Measurements from ENCODE around the gene COL4A6.

COL4A6 gene

GRCh38 chrX:108468486-108468885, 30.3 kb upstream of the COL4A6 start:
- TF ChIP-seq YY1 (IDR thresholded peaks at IDR 0.05; ENCODE audit: low read depth) (no peak), MAX (IDR thresholded peaks at IDR 0.05) (no peak), TAF1 (IDR thresholded peaks at IDR 0.05; ENCODE audit: low read depth) (no peak), EGR1 (IDR thresholded peaks at IDR 0.05) (no peak), REST (IDR thresholded peaks at IDR 0.05; ENCODE audit: low read depth) (no peak), EP300 (IDR thresholded peaks at IDR 0.05; ENCODE audit: borderline replicate concordance) (no peak), ZBTB7A (IDR thresholded peaks at IDR 0.05; ENCODE audit: low read depth) (no peak), TEAD4 (IDR thresholded peaks at IDR 0.05) (no peak)

GRCh38 chrX:108464604-108465003, 26.4 kb upstream of the COL4A6 start:
- TF ChIP-seq NFIC (IDR thresholded peaks at IDR 0.05), result no peak
- TF ChIP-seq CEBPB (IDR thresholded peaks at IDR 0.05), result no peak
- TF ChIP-seq EP300 (IDR thresholded peaks at IDR 0.05; ENCODE audit: borderline replicate concordance), result no peak
- TF ChIP-seq EGR1 (IDR thresholded peaks at IDR 0.05), result no peak
- no peak for TF ChIP-seq TCF12 (IDR thresholded peaks at IDR 0.05; ENCODE audit: low read depth)
- TF ChIP-seq TAF1 (IDR thresholded peaks at IDR 0.05; ENCODE audit: low read depth), result no peak
- no peak for TF ChIP-seq MAX (IDR thresholded peaks at IDR 0.05)
- no peak for TF ChIP-seq TEAD4 (IDR thresholded peaks at IDR 0.05)
- TF ChIP-seq USF1 (IDR thresholded peaks at IDR 0.05), result no peak
- no peak for TF ChIP-seq RAD21 (IDR thresholded peaks at IDR 0.05; ENCODE audit: low read depth)
- no peak for TF ChIP-seq YY1 (IDR thresholded peaks at IDR 0.05; ENCODE audit: low read depth)
- no peak for TF ChIP-seq FOXM1 (IDR thresholded peaks at IDR 0.05; ENCODE audit: borderline replicate concordance, low read depth)
- no peak for TF ChIP-seq ZBTB7A (IDR thresholded peaks at IDR 0.05; ENCODE audit: low read depth)
- TF ChIP-seq REST (IDR thresholded peaks at IDR 0.05; ENCODE audit: low read depth), result no peak
- TF ChIP-seq CREB1 (IDR thresholded peaks at IDR 0.05; ENCODE audit: low read depth), result no peak

GRCh38 chrX:108456971-108457477, 18.8 kb upstream of the COL4A6 start:
- no peak for TF ChIP-seq NFIC (IDR thresholded peaks at IDR 0.05)
- no peak for TF ChIP-seq MAX (IDR thresholded peaks at IDR 0.05)
- TF ChIP-seq USF1 (IDR thresholded peaks at IDR 0.05), result no peak

GRCh38 chrX:108453841-108454240, 15.6 kb upstream of the COL4A6 start:
- TF ChIP-seq EP300 (IDR thresholded peaks at IDR 0.05; ENCODE audit: borderline replicate concordance), result no peak
- TF ChIP-seq CREB1 (IDR thresholded peaks at IDR 0.05; ENCODE audit: low read depth), result no peak
- no peak for TF ChIP-seq EGR1 (IDR thresholded peaks at IDR 0.05)
- TF ChIP-seq YY1 (IDR thresholded peaks at IDR 0.05; ENCODE audit: low read depth), result no peak
- TF ChIP-seq USF1 (IDR thresholded peaks at IDR 0.05), result no peak
- no peak for TF ChIP-seq TEAD4 (IDR thresholded peaks at IDR 0.05)
- no peak for TF ChIP-seq TCF12 (IDR thresholded peaks at IDR 0.05; ENCODE audit: low read depth)
- no peak for TF ChIP-seq REST (IDR thresholded peaks at IDR 0.05; ENCODE audit: low read depth)
- no peak for TF ChIP-seq RAD21 (IDR thresholded peaks at IDR 0.05; ENCODE audit: low read depth)
- TF ChIP-seq TAF1 (IDR thresholded peaks at IDR 0.05; ENCODE audit: low read depth), result no peak
- TF ChIP-seq ZBTB7A (IDR thresholded peaks at IDR 0.05; ENCODE audit: low read depth), result no peak
- no peak for TF ChIP-seq NFIC (IDR thresholded peaks at IDR 0.05)

All from Ishikawa (cell line).